Panc1 (cell line): Measurements from ENCODE around the gene GSG1. TPM values are rescaled to one million over a fixed set of nuclear protein-coding genes. Genes with fewer than 3 reads are reported as not detected.

Experiments
- ATAC-seq: fragments of 200-7000 bp; cut with Tn5 transposase; 2 replicates; pipeline ENCODE4 v1.9.1; 2020; ENCODE audit warnings: mild to moderate bottlenecking, moderate library complexity
- BruUV-seq: library from RNA; stranded (reverse); fragments of 400-500 nt; replicated peaks from 2 replicates; lab custom pipeline; 2021; lab: Mats Ljungman, UMichigan
- CTCF ChIA-PET: fragments of 300-600 bp; sonication (Branson Sonifier 250); formaldehyde crosslinking; loops from one replicate; lab custom pipeline; 2022; ENCODE audit warnings: antibody characterized with exemption; lab: Charles Lee
- POLR2A ChIA-PET: fragments of 300-600 bp; sonication (Branson Sonifier 250); formaldehyde crosslinking; loops from one replicate; lab custom pipeline; 2022; ENCODE audit warnings: antibody characterized with exemption; lab: Charles Lee
- DNase-seq: peaks from one replicate; pipeline ENCODE4 v3.0.0-alpha.2; 2010; ENCODE audit warnings: low read depth, low spot score
- H3K27ac ChIP-seq: 2 replicates; pipeline ENCODE4 v1.5.1; 2011; ENCODE audit warnings: mild to moderate bottlenecking, low read length, inconsistent platforms
- H3K27me3 ChIP-seq: fragments of 200-500 bp; sonication (Bioruptor generic); 2 replicates; pipeline ENCODE4 v1.6.0; 2014; ENCODE audit warnings: low read length, inconsistent platforms; ENCODE audit not compliant: control insufficient read depth, insufficient read depth
- H3K36me3 ChIP-seq: fragments of 200-500 bp; sonication (Bioruptor generic); 2 replicates; pipeline ENCODE4 v1.5.1; 2014; ENCODE audit warnings: inconsistent platforms, mild to moderate bottlenecking, low read length, moderate library complexity; ENCODE audit not compliant: control insufficient read depth, insufficient read depth
- H3K4me1 ChIP-seq: 2 replicates; pipeline ENCODE4 v1.5.1; 2011; ENCODE audit warnings: inconsistent platforms, mild to moderate bottlenecking, low read length, moderate library complexity; ENCODE audit not compliant: control insufficient read depth, insufficient read depth
- H3K4me3 ChIP-seq, 2 experiments: 2 replicates each; pipeline ENCODE4 v1.5.1; 2011 to 2012; ENCODE audit warnings: low read depth in 2 of 2, low read length in 2 of 2, mild to moderate bottlenecking in 2 of 2, inconsistent platforms in 1 of 2, moderate library complexity in 1 of 2
- H3K9me3 ChIP-seq: fragments of 200-500 bp; sonication (Bioruptor generic); 2 replicates; pipeline ENCODE4 v1.5.1; 2014; ENCODE audit warnings: low read depth, mild to moderate bottlenecking, inconsistent platforms, low read length, moderate library complexity; ENCODE audit not compliant: control insufficient read depth, insufficient read depth
- CTCF ChIP-seq: fragments of 450-650 bp; IDR thresholded peaks from 2 replicates; pipeline ENCODE4 v1.5.1; 2017; ENCODE audit warnings: mild to moderate bottlenecking
- POLR2AphosphoS5 ChIP-seq: IDR thresholded peaks from 2 replicates; pipeline ENCODE4 v1.6.1; 2012; ENCODE audit warnings: mild to moderate bottlenecking, low read depth, low read length, moderate library complexity
- REST ChIP-seq, 2 experiments: IDR thresholded peaks; 2 replicates each; pipeline ENCODE4 v1.6.1; 2011 to 2012; ENCODE audit warnings: low read depth in 2 of 2, control low read depth in 1 of 2, low read length in 1 of 2, mild to moderate bottlenecking in 1 of 2, moderate library complexity in 1 of 2; ENCODE audit not compliant: insufficient read depth in 1 of 2
- SIN3A ChIP-seq: IDR thresholded peaks from 2 replicates; pipeline ENCODE4 v1.6.1; 2012; ENCODE audit warnings: low read depth, mild to moderate bottlenecking, low read length, moderate library complexity, borderline replicate concordance; ENCODE audit not compliant: insufficient read depth
- TCF7L2 ChIP-seq: IDR thresholded peaks from 2 replicates; pipeline ENCODE4 v1.6.1; 2011; ENCODE audit warnings: mild to moderate bottlenecking, low read depth, low read length, inconsistent platforms
- in situ Hi-C: cut with HindIII; loops from 2 replicates; pipeline ENCODE4 v1.10.0; 2016; ENCODE audit warnings: low sequenced_read_pairs, low pct_unique_long_range_greater_than_20kb
- intact Hi-C: fragments of 100-400 bp; cut with micrococcal nuclease; formaldehyde crosslinking; loops from one replicate; pipeline ENCODE4 v1.10.0; 2022; ENCODE audit not compliant: unreplicated experiment
- total RNA-seq: library from RNA; stranded (reverse); gene quantifications from one replicate; pipeline ENCODE4 v1.2.1, GENCODE V29; 2021; ENCODE audit not compliant: unreplicated experiment

GSG1 gene
- total RNA-seq, 1 experiment from 2014 or later, result not detected

GRCh38 chr12:13149411-13149810 is 45.9 kb upstream of the GSG1 start:
- Histone ChIP-seq H3K9me3 (no peaks in the 10 kb centered on the region), H3K27me3 (no peaks in the 10 kb centered on the region), H3K36me3 (no peaks in the 10 kb centered on the region), H3K4me3 (no peak overlapping the region), H3K4me1 (no peaks in the 10 kb centered on the region), H3K27ac (no peak overlapping the region)
- intact Hi-C loops, result no loop called here
- no peak for DNase-seq
- no TSS peak for BruUV-seq
- ChIA-PET POLR2A (no interaction called here), CTCF (no interaction called here)
- no peak for ATAC-seq
- TF ChIP-seq POLR2AphosphoS5, result no peak
- no peak for TF ChIP-seq TCF7L2
- no peak for TF ChIP-seq SIN3A
- TF ChIP-seq CTCF, result no peak
- no peak for TF ChIP-seq REST (IDR thresholded peaks at IDR 0.05; ENCODE audit: insufficient read depth in 1 of 2, low read depth in 2 of 2, low read length in 1 of 2)
- in situ Hi-C loops, result no loop called here

- H3K36me3 ChIP-seq, result no peaks in the 10 kb centered on the region
- POLR2A ChIA-PET, result no interaction called here
- CTCF ChIA-PET, result no interaction called here
- no peak for DNase-seq
- no peaks in the 10 kb centered on the region for H3K27me3 ChIP-seq
- H3K4me1 ChIP-seq, result no peaks in the 10 kb centered on the region
- no peak for ATAC-seq
- BruUV-seq, result no TSS peak
- H3K4me3 ChIP-seq, result no peak overlapping the region
- intact Hi-C loops (no loop called here), in situ Hi-C loops (no loop called here)
- H3K27ac ChIP-seq, result no peak overlapping the region
- no peaks in the 10 kb centered on the region for H3K9me3 ChIP-seq
- TF ChIP-seq SIN3A (no peak), TCF7L2 (no peak), CTCF (no peak), POLR2AphosphoS5 (no peak), REST (IDR thresholded peaks at IDR 0.05; ENCODE audit: insufficient read depth in 1 of 2, low read depth in 2 of 2, low read length in 1 of 2) (no peak)
Observed at GRCh38 chr12:13148485-13148847, 45.0 kb upstream of the GSG1 start.
